Left hindlimb (tissue), 1 donor: ENCODE results near the gene MID2.

ENCODE experiments used
- DNase-seq: peaks from one replicate; pipeline ENCODE4 v3.0.0-alpha.2; 2018

Gene MID2

GRCh38 chrX:107968623-107969022 lies 143.0 kb downstream of the MID2 start:
- no peak for DNase-seq

- no peak for DNase-seq
Observed at GRCh38 chrX:107970073-107970472, 144.4 kb downstream of the MID2 start.

- no peak for DNase-seq
Observed at GRCh38 chrX:107971636-107972035, 146.0 kb downstream of the MID2 start.
